UCSD-AML1 (cell line): ENCODE measurements around the gene NDUFS8.

ENCODE experiments used
- DNase-seq: peaks from one replicate; lab custom pipeline; 2025; ENCODE audit not compliant: unreplicated experiment; lab: John Stamatoyannopoulos, UW

The NDUFS8 gene

GRCh38 chr11:68076371-68077042 is 46.0 kb downstream of the NDUFS8 start:
- no peak for DNase-seq

- DNase-seq: no peak
Observed at GRCh38 chr11:68077617-68078582, 47.4 kb downstream of the NDUFS8 start.

- DNase-seq: no peak
Observed at GRCh38 chr11:68080860-68081259, 50.4 kb downstream of the NDUFS8 start.

- DNase-seq: no peak
Observed at GRCh38 chr11:68081691-68082090, 51.2 kb downstream of the NDUFS8 start.

- DNase-seq: no peak
Observed at GRCh38 chr11:68082481-68082880, 52.0 kb downstream of the NDUFS8 start.

GRCh38 chr11:68083517-68083916 is 53.0 kb downstream of the NDUFS8 start:
- DNase-seq: no peak
